Fibroblast of upper back skin (primary cell): ENCODE results near the gene CBX8.

Experiments used
- DNase-seq: peaks from one replicate; pipeline ENCODE4 v3.0.0-alpha.2; 2013

The CBX8 gene

GRCh38 chr17:79818026-79818758 lies 21.3 kb upstream of the CBX8 start:
- DNase-seq, result no peak

- DNase-seq, result no peak
These were observed 19.1 kb upstream of the CBX8 start for GRCh38 chr17:79815836-79816461.

- no peak for DNase-seq
These were observed 18.3 kb upstream of the CBX8 start for GRCh38 chr17:79814974-79815835.

- DNase-seq, result no peak
These were observed 17.5 kb upstream of the CBX8 start for GRCh38 chr17:79814127-79814973.

- DNase-seq, result no peak
These were observed 16.6 kb upstream of the CBX8 start for GRCh38 chr17:79813297-79814126.

GRCh38 chr17:79812353-79813258 lies 15.7 kb upstream of the CBX8 start:
- DNase-seq, result no peak

- no peak for DNase-seq
These were observed 15.0 kb upstream of the CBX8 start for GRCh38 chr17:79811868-79812352.

- DNase-seq, result no peak
These were observed 14.4 kb upstream of the CBX8 start for GRCh38 chr17:79811011-79811867.

- DNase-seq, result peak; percentile 69
These were observed 13.5 kb upstream of the CBX8 start for GRCh38 chr17:79810130-79811010.

GRCh38 chr17:79809530-79810129 lies 12.8 kb upstream of the CBX8 start:
- no peak for DNase-seq

- DNase-seq, result peak; percentile 36
These were observed 12.1 kb upstream of the CBX8 start for GRCh38 chr17:79808763-79809529.

- DNase-seq, result no peak
These were observed 10.2 kb upstream of the CBX8 start for GRCh38 chr17:79806863-79807720.

- DNase-seq, result no peak
These were observed 9.5 kb upstream of the CBX8 start for GRCh38 chr17:79806446-79806760.

- DNase-seq, result no peak
These were observed 8.2 kb upstream of the CBX8 start for GRCh38 chr17:79804856-79805696.
